Retinal pigment epithelial cell (primary cell): ENCODE measurements around the gene GEN1.
A peak's percentile ranks its signal among the peaks of the same experiment; 100 is the strongest.

Source experiments
- DNase-seq: peaks from one replicate; pipeline ENCODE4 v3.0.0-alpha.2; 2010; ENCODE audit warnings: low read depth
- H3K4me3 ChIP-seq: 2 replicates; pipeline ENCODE4 v1.5.1; 2011; ENCODE audit warnings: mild to moderate bottlenecking, low read length, control low read depth, moderate library complexity
- CTCF ChIP-seq: conservative IDR thresholded peaks from 2 replicates; pipeline ENCODE4 v1.5.1; 2011; ENCODE audit warnings: low read depth, low read length, control low read depth, inconsistent platforms

The GEN1 gene

GRCh38 chr2:17736989-17737388, 16.9 kb upstream of the GEN1 start:
- TF ChIP-seq CTCF = no peak
- H3K4me3 ChIP-seq = no peak overlapping the region
- no peak for DNase-seq

GRCh38 chr2:17740203-17740602, 13.7 kb upstream of the GEN1 start:
- no peak overlapping the region for H3K4me3 ChIP-seq
- TF ChIP-seq CTCF = no peak
- no peak for DNase-seq

GRCh38 chr2:17747684-17748452, 6.1 kb upstream of the GEN1 start:
- no peak overlapping the region for H3K4me3 ChIP-seq
- no peak for TF ChIP-seq CTCF
- no peak for DNase-seq

- no peak for TF ChIP-seq CTCF
- H3K4me3 ChIP-seq = no peak overlapping the region
- DNase-seq = no peak
Observed at GRCh38 chr2:17748745-17749144, 5.2 kb upstream of the GEN1 start.

GRCh38 chr2:17749753-17750438, 4.0 kb upstream of the GEN1 start:
- no peak overlapping the region for H3K4me3 ChIP-seq
- DNase-seq = no peak
- TF ChIP-seq CTCF = no peak

- H3K4me3 ChIP-seq = peak overlapping the region; percentile 77
- no peak for DNase-seq
- no peak for TF ChIP-seq CTCF
Observed at GRCh38 chr2:17752246-17752645, 1.7 kb upstream of the GEN1 start.
